WTC11 (cell line): ENCODE results near the gene PUM1. TPM values are rescaled to one million over a fixed set of nuclear protein-coding genes. Genes with fewer than 3 reads are reported as not detected.

Experiments
- ATAC-seq: fragments of 200-7000 bp; cut with Tn5 transposase; 2 replicates; pipeline ENCODE4 v1.10.0; 2021; ENCODE audit warnings: mild to moderate bottlenecking, moderate library complexity
- CTCF ChIA-PET: fragments of 300-600 bp; sonication (Branson Sonifier 250); formaldehyde crosslinking; loops from one replicate; lab custom pipeline; 2021; ENCODE audit warnings: antibody characterized with exemption; lab: Charles Lee
- POLR2A ChIA-PET: fragments of 350-600 bp; sonication (Branson Sonifier 250); formaldehyde crosslinking; loops from one replicate; lab custom pipeline; 2021; ENCODE audit warnings: antibody characterized with exemption; lab: Charles Lee
- DNase-seq: peaks from one replicate; pipeline ENCODE4 v3.0.0; 2021; ENCODE audit warnings: low spot score
- H3K27ac Mint-ChIP-seq: 2 replicates; pipeline ENCODE4 v1.8.0; 2021; ENCODE audit warnings: mixed read lengths
- H3K27me3 Mint-ChIP-seq: 2 replicates; pipeline ENCODE4 v1.8.0; 2021; ENCODE audit warnings: low read depth, mild to moderate bottlenecking, moderate library complexity, mixed read lengths
- H3K36me3 Mint-ChIP-seq: 2 replicates; pipeline ENCODE4 v1.8.0; 2021; ENCODE audit warnings: mixed read lengths
- H3K4me1 Mint-ChIP-seq: 2 replicates; pipeline ENCODE4 v1.8.0; 2022; ENCODE audit warnings: mixed read lengths
- H3K4me3 Mint-ChIP-seq: 2 replicates; pipeline ENCODE4 v1.8.0; 2021; ENCODE audit warnings: mild to moderate bottlenecking, moderate library complexity, mixed read lengths
- H3K9me3 Mint-ChIP-seq: 2 replicates; pipeline ENCODE4 v1.8.0; 2021; ENCODE audit warnings: mixed read lengths
- ARID4B ChIP-seq: sonication (generic); formaldehyde crosslinking; IDR thresholded peaks from 2 replicates; pipeline ENCODE4 v1.8.0; 2023; ENCODE audit warnings: missing genetic modification reagents, mild to moderate bottlenecking, borderline replicate concordance
- EMX1 ChIP-seq: fragments of 250-450 bp; sonication (Bioruptor Pico); IDR thresholded peaks from 2 replicates; pipeline ENCODE4 v1.8.0; 2021; ENCODE audit warnings: mild to moderate bottlenecking
- ERG ChIP-seq: fragments of 250-450 bp; sonication (Bioruptor Pico); IDR thresholded peaks from 2 replicates; pipeline ENCODE4 v1.8.0; 2021; ENCODE audit warnings: mild to moderate bottlenecking
- FOXJ3 ChIP-seq: sonication (generic); formaldehyde crosslinking; IDR thresholded peaks from 2 replicates; pipeline ENCODE4 v1.9.0; 2021; ENCODE audit warnings: missing genetic modification reagents, mild to moderate bottlenecking, borderline replicate concordance
- NFATC4 ChIP-seq: fragments of 250-450 bp; sonication (Bioruptor Pico); IDR thresholded peaks from 2 replicates; pipeline ENCODE4 v1.9.0; 2021; ENCODE audit warnings: mild to moderate bottlenecking
- NR1H2 ChIP-seq: sonication (generic); formaldehyde crosslinking; IDR thresholded peaks from 2 replicates; pipeline ENCODE4 v1.9.0; 2021; ENCODE audit warnings: mild to moderate bottlenecking, moderate library complexity, missing genetic modification reagents
- NR3C1 ChIP-seq: sonication (generic); formaldehyde crosslinking; conservative IDR thresholded peaks from 2 replicates; pipeline ENCODE4 v1.8.1; 2023; ENCODE audit warnings: low read depth, mild to moderate bottlenecking, missing genetic modification reagents
- PREB ChIP-seq: sonication (generic); formaldehyde crosslinking; IDR thresholded peaks from 2 replicates; pipeline ENCODE4 v1.8.1; 2022; ENCODE audit warnings: mild to moderate bottlenecking, missing genetic modification reagents, moderate library complexity, borderline replicate concordance
- RELA ChIP-seq: sonication (generic); formaldehyde crosslinking; IDR thresholded peaks from 2 replicates; pipeline ENCODE4 v1.8.1; 2022; ENCODE audit warnings: missing genetic modification reagents, mild to moderate bottlenecking, borderline replicate concordance
- SMAD4 ChIP-seq: sonication (generic); formaldehyde crosslinking; IDR thresholded peaks from 2 replicates; pipeline ENCODE4 v1.8.0; 2022; ENCODE audit warnings: mild to moderate bottlenecking, missing genetic modification reagents
- TCF7 ChIP-seq: sonication (generic); formaldehyde crosslinking; IDR thresholded peaks from 2 replicates; pipeline ENCODE4 v1.8.0; 2022; ENCODE audit warnings: mild to moderate bottlenecking, low read depth, missing genetic modification reagents, moderate library complexity
- TEAD4 ChIP-seq: sonication (generic); formaldehyde crosslinking; IDR thresholded peaks from 2 replicates; pipeline ENCODE4 v1.8.0; 2022; ENCODE audit warnings: mild to moderate bottlenecking, missing genetic modification reagents
- TP53 ChIP-seq: sonication (generic); formaldehyde crosslinking; IDR thresholded peaks from 2 replicates; pipeline ENCODE4 v1.8.1; 2023; ENCODE audit warnings: mild to moderate bottlenecking, missing genetic modification reagents
- ZNF219 ChIP-seq: sonication (generic); formaldehyde crosslinking; IDR thresholded peaks from 2 replicates; pipeline ENCODE4 v1.8.0; 2023; ENCODE audit warnings: missing genetic modification reagents, mild to moderate bottlenecking, borderline replicate concordance
- ZNF232 ChIP-seq: sonication (generic); formaldehyde crosslinking; IDR thresholded peaks from 2 replicates; pipeline ENCODE4 v1.8.0; 2022; ENCODE audit warnings: mild to moderate bottlenecking, missing genetic modification reagents
- ZNF396 ChIP-seq: fragments of 250-450 bp; sonication (Bioruptor Pico); IDR thresholded peaks from 2 replicates; pipeline ENCODE4 v1.8.0; 2021; ENCODE audit warnings: mild to moderate bottlenecking, moderate library complexity, borderline replicate concordance
- ZNF671 ChIP-seq: fragments of 250-450 bp; sonication (Bioruptor Pico); IDR thresholded peaks from 2 replicates; pipeline ENCODE4 v1.8.0; 2021; ENCODE audit warnings: mild to moderate bottlenecking
- total RNA-seq: library from RNA; stranded (reverse); gene quantifications from 3 replicates; pipeline ENCODE4 v1.2.3, GENCODE V29; 2021
- TF ChIP-seq, protein P1 (sequence below): sonication (generic); formaldehyde crosslinking; IDR thresholded peaks from 2 replicates; pipeline ENCODE4 v1.8.0; 2022; ENCODE audit warnings: mild to moderate bottlenecking, missing genetic modification reagents

The PUM1 gene
- total RNA-seq, 1 experiment from 2014 or later: 147 TPM

GRCh38 chr1:30930631-30931173, 134.8 kb downstream of the PUM1 start:
- peaks cover 29% of the 10 kb centered on the region for H3K36me3 Mint-ChIP-seq
- POLR2A ChIA-PET: interaction anchor here (0.5 kb wide), 1 partner anchor 114 kb away, joined by 3 read pairs; no protein-coding TSS in a partner anchor

GRCh38 chr1:30929944-30930525, 135.5 kb downstream of the PUM1 start:
- Mint-ChIP-seq H3K36me3 (peaks cover 24% of the 10 kb centered on the region), H3K27ac (peak overlapping the region; percentile 58; the same call in 1 of the 2 replicates), H3K4me1 (peaks cover 11% of the 10 kb centered on the region), H3K9me3 (no peaks in the 10 kb centered on the region), H3K27me3 (no peaks in the 10 kb centered on the region), H3K4me3 (no peak overlapping the region)
- POLR2A ChIA-PET: no interaction called here
- DNase-seq: no peak
- CTCF ChIA-PET: interaction anchor here (1.8 to 3.9 kb wide), 5 partner anchors 11 to 211 kb away, joined by 7 to 58 read pairs (median 26); no protein-coding TSS in a partner anchor
- TF ChIP-seq ERG (CRISPR knock-in tag) (peak; percentile 11), ZNF219 (no peak)
- ATAC-seq: peak; percentile 42

More at GRCh38 chr1:30930631-30931173, 134.8 kb downstream of the PUM1 start:
- H3K4me3 Mint-ChIP-seq: no peak overlapping the region
- TF ChIP-seq NR1H2 (CRISPR knock-in tag): no peak
- TF ChIP-seq ZNF671 (CRISPR knock-in tag): no peak
- TF ChIP-seq ARID4B (CRISPR knock-in tag): no peak
- TF ChIP-seq, protein P1, sequence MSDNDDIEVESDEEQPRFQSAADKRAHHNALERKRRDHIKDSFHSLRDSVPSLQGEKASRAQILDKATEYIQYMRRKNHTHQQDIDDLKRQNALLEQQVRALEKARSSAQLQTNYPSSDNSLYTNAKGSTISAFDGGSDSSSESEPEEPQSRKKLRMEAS (CRISPR knock-in tag): peak; percentile 34; the same call in 1 of the 2 replicates
- TF ChIP-seq TCF7 (CRISPR knock-in tag): no peak
- peak; percentile 22; the same call in 1 of the 2 replicates for TF ChIP-seq EMX1 (CRISPR knock-in tag)
- TF ChIP-seq SMAD4 (CRISPR knock-in tag): no peak
- no peak for TF ChIP-seq NR3C1 (CRISPR knock-in tag)
- CTCF ChIA-PET: interaction anchor here (0.6 to 3.9 kb wide), 5 partner anchors 11 to 212 kb away, joined by 5 to 58 read pairs (median 26); no protein-coding TSS in a partner anchor
- no peak for DNase-seq
- no peak for ATAC-seq
- H3K27me3 Mint-ChIP-seq: no peaks in the 10 kb centered on the region
- no peaks in the 10 kb centered on the region for H3K9me3 Mint-ChIP-seq
- H3K4me1 Mint-ChIP-seq: peaks cover 14% of the 10 kb centered on the region
- H3K27ac Mint-ChIP-seq: peak overlapping the region; percentile 79

DNA sequence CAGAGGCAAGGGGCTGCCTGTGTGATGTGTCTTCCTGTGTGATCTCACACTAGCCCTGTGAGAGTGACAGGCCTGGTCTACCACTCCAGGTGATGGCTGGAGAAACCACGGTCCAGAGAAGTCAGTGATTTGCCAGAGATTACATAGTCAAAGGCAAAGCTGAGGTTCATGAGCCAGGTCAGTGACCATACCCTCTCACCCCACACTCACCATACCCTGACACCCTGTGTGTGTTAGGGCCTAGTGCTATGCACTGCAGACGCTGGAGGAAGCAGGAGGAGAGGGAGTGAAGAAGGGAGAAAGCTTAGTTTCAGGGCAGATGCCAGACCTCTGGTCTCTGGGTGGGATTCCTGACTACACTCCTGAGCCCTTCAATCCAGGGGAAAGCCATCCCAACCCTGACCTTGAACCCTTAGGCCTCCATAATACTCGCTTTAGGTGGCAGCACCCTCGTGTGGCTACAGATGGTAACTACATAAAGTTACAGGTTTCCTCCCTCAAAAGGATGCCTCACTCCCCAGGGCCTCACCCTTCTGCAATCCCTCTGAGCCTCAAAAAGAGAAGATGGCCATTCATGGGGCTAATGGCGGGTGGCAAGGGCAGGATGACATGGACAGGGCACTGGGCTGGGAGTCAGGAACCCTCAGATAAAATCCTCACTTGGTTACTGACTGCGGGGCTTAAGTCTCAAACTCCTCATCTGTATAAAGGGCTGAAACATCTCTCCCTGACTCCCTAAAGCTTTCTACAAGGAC, 136.2 kb downstream of the PUM1 start:
- Mint-ChIP-seq H3K27me3 (no peaks in the 10 kb centered on the region), H3K4me1 (peaks cover 5% of the 10 kb centered on the region), H3K27ac (0 out of 2 replicates have a peak overlapping the region, but pooled peaks have one; percentile 58), H3K4me3 (no peak overlapping the region), H3K9me3 (no peaks in the 10 kb centered on the region), H3K36me3 (peaks cover 17% of the 10 kb centered on the region)
- DNase-seq (peak; percentile 65), ATAC-seq (peak; percentile 71)
- CTCF ChIA-PET: interaction anchor here (1.1 to 3.9 kb wide), 13 partner anchors 11 to 256 kb away, joined by 3 to 58 read pairs (median 7); no protein-coding TSS in a partner anchor
- POLR2A ChIA-PET: no interaction called here
- TF ChIP-seq ZNF396 (CRISPR knock-in tag) (no peak), NFATC4 (CRISPR knock-in tag) (0 out of 2 replicates have a peak, but pooled peaks have one; percentile 7), PREB (CRISPR knock-in tag) (no peak), RELA (CRISPR knock-in tag) (no peak), ZNF232 (CRISPR knock-in tag) (no peak), TP53 (CRISPR knock-in tag) (no peak), FOXJ3 (CRISPR knock-in tag) (no peak), TCF7 (CRISPR knock-in tag) (no peak), TEAD4 (no peak)
